Stimulated activated CD4-positive, alpha-beta T cell treated with anti-CD3 and anti-CD28 coated beads, TNF-alpha, amount 100 ng/mL, for 4 hours (primary cell): ENCODE data around the gene LEFTY2.
"Not testable (repeated sequence)": the region's sequence is repeated elsewhere in the genome, so short reads cannot be mapped to it uniquely, and the experiment has no call there.

Experiments
- DNase-seq, 3 experiments: peaks; one replicate each; pipeline ENCODE4 v3.0.0-alpha.2; 2020; ENCODE audit warnings: low read depth in 3 of 3

The LEFTY2 gene

DNA sequence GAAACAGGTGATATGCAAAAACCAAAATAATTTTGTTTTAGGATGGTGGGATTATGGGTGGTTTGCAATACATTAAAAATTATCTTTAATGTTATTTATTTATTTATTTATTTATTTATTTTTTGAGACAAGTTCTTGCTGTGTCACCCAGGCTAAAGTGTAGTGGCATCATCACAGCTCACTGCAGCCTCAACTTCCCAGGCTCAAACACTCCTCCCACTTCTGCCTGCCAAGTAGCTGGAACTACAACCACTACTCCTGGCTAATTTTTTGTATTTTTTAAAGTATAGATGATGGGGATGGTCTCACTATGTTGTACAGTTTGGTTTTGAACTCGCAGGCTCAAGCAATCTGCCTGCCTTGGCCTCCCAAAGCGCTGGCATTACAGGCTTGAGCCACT, 10.5 kb downstream of the LEFTY2 start:
- no peak for DNase-seq

DNA sequence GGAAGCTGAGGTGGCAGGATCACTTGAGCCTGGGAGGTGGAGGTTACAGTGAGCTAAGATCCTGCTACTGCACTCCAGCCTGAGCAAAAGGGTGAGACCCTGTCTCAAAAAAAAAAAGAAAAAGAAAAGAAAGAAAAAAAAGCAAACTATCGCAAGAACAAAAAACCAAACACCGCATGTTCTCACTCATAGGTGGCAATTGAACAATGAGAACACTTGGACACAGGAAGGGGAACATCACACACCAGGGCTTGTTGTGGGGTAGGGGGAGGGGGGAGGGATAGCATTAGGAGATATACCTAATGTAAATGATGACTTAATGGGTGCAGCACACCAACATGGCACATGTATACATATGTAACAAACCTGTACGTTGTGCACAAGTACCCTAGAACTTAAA, 11.6 kb downstream of the LEFTY2 start:
- DNase-seq: not testable (repeated sequence)

DNA sequence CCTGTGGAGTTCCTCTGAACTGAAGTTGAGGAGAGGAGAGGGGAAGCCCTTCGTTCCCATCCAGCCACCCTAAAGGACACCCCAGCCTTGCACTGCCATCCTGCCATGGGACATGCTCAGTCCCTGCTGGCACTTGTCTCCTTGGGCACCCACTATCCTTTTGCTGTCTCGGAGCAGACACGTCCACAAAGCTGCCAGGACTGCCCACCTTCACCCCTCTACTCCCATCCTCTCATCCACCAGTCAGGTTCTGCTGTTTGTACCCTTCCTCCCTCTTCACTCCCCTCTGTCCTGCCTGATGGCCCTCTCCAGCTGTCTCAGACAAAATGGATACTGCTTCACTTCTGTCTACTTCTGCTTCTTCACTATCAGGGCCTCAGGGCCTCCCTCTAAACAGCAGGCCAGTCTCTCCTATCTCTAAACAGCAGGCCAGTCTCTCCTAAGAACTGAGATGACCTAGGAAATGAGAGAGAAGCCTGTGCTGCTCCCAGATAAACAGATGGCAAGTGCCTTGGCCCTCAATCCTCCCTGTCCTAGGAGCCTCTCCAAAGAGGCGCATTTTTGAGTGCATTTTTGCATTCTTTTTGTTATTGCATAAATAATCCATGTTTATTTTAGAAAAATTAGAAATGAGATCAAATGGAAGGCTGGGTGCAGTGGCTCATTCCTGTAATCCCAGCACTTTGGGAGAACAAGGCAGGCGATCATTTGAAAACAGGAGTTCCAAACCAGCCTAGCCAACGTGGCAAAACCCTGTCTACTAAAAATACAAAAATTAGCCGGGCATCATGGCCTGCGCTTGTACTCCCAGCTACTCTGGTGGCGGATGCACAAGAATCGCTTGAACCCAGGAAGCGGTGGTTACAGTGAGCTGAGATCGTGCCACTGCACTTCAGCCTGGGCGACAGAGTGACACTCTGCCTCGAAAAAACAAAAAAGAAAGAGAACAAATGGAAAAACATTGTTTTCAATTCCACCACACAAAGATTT, 12.5 kb downstream of the LEFTY2 start:
- DNase-seq: no peak

DNA sequence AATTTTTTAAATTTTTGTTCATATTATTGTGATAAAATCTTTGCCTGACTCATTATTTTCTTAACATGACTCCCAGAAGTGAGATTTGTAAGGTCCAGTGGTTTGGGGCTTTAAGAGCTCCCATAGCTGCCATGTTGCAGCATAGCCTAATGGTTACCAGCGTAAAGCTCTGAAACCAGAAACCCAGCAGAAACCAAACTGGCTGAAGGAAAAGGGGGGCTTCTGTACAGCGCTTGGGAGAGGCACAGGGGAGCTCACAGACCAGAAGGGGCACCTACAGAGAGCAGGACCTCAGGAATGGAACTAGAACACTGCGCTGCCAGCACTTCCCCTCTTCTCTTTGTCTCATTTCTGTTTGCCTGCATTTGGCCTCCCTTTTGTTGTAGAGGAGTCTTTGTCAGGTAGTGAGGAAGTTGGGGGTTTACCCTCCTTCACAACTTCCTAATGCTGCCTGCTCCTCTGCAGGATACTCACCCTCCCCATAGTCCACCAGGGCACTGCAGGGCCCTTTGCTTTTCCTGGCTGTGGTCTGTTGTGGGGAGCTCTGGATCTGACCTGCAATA, 14.4 kb downstream of the LEFTY2 start:
- DNase-seq: no peak

DNA sequence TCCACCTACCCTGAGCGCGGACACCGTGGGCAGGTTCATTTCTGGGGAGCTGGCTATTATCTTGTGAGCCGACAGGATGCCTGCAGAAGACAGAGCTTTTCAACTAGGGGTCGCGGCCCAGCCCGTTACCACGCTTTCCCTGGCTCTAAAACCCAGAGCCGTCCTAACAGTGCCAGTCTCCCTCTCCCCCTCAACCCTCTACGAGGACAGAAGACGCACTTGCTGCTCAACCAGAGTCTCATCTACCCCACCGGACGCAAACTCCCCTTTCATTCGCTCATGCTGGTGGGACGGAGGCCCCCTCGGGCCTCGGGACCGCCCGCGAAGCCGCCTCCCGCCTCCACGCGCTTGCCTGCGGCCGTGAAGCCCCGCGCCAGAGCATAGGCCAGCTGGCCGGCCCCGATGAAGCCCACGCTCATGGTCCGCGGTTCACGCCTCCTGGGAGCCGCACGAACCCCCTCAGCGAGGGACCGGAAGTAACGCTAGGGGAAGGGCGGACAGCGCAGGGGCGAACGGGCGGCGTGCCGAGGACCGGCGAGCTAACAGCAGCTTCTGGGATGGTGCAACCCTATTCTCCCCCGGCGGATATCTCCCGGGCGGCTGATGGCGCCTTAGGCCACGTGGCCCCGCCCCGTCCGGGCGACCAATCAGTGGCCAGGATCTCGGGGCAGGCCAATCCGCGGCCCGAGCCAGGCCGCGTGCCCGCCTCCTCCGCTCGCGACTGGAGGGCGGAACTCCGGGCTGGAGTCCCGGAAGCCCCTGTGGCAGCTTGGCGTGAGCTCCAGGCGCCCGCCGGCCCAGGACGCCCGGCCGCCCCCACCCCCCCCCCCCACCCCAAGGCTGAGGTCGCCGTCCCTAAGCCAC, 17.1 kb downstream of the LEFTY2 start, which contains the start of gene PYCR2:
TSS of gene PYCR2 (minus strand) at position 559 of the 864 bp plus-strand sequence. CDS start at position 419, 140 bp downstream.
- DNase-seq: peak; percentile 84 to 88 (median 87)

DNA sequence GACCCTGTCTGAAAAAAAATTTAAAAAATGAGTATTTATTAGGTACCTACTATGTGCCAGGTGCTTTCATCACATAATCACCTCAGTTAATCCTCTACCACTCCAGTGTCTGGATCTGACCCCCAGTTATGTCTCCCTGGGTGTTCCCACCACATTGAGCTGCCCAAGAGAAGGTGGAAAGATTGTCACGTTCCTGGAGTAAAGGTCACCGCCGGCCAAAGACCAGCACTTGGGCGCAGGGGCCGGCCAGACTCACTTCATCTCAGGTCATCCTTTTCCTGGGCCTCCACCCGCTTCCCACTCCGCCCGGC, 17.7 kb downstream of the LEFTY2 start:
- no peak for DNase-seq

DNA sequence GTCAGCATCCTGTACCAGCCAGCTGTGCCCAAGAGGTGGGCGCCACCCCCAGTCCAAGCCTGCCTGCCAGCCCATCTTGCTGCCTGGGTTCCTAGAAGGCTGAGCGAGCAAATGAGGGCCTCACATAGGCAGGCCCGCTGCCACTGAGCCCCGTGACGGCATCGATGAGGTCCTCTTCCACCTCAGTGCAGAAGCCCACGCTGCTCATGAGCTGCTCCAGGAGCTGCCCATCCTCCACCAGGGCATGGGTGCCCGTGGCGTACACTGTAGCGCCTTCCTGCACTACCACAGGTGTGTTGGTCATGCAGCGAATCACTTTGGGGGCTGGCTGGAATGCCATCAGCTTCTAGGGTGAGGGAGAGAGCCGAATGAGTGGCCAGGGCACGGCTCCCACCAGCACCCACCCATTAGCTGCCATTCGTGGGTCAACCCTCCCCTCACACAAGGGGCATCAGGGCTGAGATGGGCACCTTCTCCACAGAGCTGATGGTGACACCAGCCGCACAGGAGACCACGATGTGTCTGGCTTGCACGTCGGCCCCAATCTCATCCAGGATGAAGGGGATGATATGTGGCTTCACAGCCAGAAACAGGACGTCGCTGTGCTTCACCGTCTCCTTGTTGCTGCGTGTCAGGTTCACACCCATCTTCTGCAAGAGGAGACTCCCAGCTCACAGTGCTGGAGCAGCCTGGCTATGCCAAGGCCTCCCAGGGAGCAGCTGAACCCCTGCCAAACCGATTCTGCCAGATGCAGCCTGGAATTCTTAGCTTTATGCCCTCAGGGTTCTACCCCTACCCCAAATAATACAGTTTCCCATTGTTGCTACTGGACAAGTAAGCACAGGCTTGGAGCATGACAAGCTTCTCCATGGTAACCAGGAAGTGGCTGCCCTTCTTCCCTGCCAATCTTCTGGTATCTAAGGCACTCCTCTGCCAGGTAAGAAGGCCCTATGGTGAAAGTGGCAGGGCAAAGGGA, 19.0 kb downstream of the LEFTY2 start:
- no peak for DNase-seq

DNA sequence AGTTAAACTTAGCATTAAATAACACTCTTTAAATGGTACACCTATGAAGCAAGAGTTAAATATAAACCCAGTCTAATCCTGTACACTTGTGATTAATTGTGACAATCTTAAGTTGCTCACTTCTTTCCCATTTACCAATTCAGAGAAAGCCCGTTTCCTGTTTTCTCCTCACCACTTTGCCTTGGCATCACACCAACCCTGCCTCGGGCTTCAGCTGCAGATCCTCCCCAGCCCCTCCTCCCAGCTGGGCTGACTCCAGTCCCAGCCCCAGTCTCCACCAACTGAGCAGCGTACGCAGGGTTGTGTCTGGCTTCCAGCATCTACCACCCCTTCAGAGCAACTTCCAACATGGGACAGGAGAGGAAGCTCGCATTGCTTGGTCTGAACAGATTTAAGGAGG, 21.1 kb downstream of the LEFTY2 start:
- DNase-seq: no peak

DNA sequence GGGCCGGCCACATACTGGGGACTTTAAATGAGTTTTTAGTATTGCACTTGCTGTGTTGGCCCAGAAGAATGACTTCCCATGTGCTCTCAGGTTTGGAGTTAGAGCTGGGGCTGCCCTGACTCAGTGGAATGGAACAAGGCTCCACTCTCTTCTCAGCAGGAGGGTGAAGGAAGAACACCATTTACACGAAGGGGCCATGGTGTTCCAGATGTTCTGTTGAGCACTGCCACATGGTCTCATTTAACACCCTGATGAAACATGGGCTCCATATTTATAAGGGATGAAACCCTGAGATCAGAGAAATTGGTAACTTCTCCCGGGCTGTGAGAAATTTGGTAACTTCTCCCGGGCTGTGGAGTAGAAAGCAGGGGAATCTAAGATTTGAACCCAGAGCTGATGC, 22.7 kb downstream of the LEFTY2 start:
- DNase-seq: no peak

DNA sequence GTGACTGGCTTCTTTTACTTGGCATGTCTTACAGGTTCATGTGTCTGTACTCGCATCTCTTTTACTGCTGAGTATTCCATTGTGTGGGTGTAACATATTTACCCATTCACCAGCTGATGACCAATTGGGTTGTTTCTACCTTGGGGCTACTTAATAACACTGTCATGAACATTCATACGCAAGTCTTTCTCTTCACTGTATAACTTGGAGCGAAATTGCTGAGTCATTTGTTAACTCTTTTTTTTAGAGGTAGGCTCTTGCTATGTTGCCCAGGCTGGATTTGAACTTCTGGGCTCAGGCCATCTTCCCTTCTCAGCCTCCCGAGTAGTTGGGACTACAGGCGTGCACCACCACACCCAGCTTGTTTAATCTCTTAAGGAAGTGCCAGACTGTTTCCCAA, 23.5 kb downstream of the LEFTY2 start:
- DNase-seq: no peak

DNA sequence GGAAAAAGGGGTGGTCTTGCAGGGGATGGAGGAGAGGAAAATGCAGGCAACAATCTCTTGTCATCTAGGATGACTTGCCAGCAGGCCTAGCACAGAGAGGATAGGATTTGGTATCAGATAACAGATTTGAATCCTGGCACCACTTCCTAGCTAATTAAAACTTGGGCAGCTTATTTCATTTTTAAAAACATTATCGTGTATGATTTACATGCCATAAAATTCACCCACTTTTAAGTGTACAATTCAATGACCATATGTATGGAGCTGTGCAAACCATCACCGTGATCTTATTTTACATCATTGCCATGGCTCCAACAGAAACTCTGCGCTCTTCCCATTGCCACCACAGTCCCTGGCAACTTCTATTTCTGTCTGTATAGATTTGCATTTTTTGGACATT, 23.9 kb downstream of the LEFTY2 start:
- no peak for DNase-seq

DNA sequence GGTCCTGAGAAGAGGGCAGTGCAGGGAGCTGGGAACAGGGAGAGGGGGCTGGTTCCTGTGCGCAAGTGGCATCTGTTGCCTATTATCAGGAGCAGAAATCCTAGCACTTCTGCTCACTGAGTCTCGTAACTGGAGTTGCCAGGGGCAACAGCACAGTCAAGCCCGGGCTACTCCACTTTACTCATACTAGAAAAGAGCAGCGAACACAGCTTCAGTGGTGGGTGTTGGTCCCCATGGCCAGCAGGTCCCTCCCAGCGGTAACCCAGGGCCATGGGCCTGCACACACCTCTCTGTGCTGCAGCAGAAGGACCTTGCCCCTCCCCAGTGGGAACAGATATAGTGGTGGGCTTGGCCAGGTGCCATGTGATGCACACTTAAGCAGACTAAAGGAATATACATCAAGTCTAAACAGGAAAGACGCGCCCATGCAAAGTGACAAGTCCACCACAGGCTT, 25.5 kb downstream of the LEFTY2 start:
- no peak for DNase-seq

DNA sequence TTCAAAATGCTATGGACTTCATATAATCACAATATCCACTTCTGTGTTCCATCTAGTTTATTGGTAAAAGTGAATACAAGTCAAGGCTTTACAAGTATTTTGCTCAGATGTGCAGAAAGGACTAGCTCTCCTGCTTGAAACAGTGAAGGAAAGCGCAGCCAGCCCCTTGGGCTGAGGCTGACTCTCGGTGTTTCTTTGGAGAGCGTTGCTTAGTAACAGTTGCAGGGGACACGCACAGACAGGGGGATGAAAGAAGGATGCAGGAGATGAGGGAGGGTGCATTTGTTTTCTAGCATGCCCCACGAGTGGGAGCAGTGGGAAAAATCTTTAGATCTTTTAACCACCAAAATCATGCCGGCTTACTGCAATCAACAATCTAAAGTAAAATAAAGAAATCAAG, 26.1 kb downstream of the LEFTY2 start:
- no peak for DNase-seq

DNA sequence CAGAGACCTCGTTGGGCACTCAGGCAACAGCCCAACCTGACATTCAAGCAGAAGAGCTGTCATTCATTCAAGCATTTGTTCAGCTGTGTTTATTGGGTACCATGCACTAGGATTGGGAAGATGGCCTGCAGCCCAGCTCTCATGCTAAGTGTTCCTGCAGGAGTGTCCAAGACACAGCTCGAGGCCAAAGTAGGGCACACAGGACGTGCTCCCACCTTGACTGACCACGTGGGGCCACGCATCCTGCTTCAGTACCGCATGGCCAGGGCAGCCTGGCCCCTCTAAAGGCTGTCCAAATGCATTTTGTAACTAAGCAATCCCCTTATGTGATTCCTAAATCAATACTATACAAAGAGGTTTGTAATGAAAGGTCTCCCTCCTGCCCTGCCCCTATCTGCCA, 26.6 kb downstream of the LEFTY2 start:
- DNase-seq: no peak

DNA sequence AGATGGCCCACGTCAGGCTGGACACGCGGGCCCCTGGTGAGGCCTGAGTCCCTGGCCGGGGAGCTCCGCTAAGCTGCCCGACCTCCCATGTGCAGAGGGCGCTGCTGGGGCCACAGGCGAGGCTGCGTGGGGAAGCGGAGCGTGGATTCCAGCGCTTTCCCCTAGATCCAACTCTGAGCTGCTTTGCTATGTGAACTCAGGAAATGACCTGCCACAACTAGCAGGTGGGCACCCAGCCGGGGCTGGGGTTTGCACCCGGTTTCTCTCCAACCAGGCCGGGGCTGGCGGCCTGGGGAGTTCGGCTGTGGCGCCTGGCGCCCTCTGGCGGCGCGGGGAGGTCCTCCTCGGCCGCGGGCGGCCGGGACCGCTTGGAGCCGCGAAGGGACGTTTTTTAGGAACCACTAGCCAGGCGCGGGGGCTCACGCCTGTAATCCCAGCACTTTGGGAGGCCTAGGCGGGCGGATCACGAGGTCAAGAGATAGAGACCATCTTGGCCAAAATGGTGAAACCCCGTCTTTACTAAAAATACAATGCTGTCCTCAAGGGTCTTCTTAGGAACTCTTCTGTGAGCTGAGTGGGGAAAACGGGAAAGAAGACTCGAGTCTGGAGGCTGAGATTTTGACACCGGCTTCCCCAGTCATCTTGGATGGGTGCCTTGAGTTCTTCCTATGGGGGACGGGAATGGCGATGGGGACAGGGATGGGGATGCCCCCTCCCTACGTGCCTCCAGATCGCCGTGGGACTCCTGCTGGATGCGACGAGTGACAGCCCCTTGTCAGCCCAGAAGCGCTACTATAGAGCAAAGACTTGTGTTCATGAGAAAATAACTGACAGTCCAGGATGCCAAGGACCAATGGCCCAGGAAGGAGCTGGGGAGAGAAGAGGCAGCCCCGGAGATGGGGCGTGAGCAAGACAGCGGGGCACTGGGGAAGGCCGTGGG, 29.6 kb downstream of the LEFTY2 start:
- DNase-seq: peak; percentile 46 to 61 (median 49)

DNA sequence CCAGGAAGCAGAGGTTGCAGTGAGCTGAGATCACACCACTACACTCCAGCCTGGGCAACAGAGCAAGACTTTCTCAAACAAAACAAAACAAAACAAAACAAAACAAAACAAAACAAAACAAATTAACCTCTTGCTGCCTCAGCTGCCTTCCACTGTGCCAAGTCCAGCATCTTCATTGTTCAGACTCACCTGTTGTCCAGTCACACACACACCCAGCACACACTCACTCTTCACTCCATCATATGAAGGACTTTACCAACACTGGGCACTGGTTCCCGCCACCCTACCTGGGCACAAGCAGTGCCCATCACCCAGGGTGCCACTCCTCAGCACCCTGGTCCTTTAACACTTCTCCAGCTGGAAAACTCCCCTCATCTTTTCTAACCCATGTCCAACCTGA, 31.5 kb downstream of the LEFTY2 start:
- DNase-seq: no peak

DNA sequence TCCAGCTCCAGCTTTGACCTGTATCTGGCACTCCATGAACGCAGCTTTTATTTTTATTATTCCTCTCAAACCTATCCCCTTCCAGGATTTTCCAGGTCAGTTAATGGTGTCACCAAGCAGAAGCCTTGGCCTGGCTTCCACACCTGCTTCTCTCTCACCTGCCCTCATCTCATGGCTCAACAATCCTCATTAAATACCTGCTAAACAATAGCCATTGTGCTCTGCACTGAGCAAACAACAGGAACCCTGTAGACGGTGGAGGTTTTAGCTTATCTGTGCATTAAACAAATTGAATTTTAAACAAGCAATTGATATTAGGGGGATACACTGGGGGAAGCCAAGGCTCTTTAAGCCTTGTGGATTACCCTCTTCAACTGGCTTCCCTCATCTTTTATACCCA, 32.2 kb downstream of the LEFTY2 start:
- DNase-seq: no peak

DNA sequence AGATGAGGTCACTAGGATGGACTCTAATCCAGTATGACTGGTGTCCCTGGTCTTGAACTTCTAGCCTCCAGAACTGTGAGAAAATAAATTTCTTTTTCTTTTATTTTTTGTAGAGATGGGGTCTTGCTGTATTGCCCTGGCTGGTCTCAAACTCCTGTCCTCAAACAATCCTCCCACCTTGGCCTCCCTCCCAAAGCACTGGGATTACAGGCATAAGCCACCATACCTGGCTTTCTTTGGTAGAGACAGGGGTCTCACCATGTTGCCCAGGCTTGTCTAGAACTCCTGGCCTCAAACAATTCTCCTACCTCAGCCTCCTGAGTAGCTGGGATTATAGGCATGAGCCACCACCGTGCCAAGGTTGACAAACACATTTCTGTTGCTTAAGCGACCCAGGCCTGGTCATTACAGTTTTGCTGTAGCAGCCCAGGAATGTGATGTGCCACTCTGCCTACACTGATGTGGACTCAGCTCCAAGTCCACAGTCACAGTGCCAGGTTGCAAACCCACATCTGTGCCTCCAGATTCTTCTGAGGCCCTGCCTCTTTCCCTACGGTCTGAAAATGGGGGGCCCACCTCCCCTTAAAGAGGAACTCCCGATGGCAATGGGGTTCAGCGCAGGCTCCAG, 32.9 kb downstream of the LEFTY2 start:
- DNase-seq: no peak

DNA sequence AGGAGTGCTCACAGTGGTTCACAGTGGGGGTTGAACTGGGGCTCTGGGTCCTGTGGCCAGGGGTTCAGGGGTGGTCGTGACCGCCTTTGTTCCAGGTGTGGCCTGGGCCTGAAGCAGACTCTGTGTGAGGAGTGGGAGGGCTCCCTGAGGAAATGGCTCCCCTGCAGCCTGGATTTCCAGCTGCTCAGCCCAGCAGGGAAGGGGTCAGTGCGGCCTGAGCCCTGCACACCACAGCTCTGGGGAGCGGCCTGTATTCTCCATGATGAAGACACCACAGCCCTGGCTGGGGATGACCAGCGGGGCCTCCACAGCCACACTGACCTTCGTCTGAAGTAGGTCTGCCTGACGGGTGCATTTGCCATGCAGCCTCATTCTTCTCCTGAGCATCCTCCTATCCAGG, 33.7 kb downstream of the LEFTY2 start:
- DNase-seq: no peak

DNA sequence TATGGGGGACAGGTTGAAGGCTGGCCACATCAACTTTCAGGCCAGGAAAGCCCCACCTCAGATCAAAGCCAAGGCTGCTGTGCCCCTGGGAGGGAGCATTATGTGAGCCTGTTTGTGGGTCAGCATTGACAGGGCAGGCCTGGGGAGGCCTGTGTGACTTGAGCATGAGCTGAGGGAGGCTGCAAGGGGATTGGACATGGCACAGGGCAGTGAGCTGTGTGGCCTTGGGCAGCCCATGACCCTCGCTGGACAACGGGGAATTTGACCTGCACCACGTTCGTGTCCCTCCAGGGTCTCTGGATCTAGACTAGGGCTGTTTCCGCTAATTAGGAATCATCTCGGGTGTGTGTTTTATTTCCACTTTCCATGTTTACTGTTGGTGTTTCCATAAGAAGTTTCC, 34.6 kb downstream of the LEFTY2 start:
- DNase-seq: no peak
